WTC11 (cell line): ENCODE data around the gene ATP6V1G2. TPM values are rescaled to one million over a fixed set of nuclear protein-coding genes. Genes with fewer than 3 reads are reported as not detected.

ENCODE experiments used
- AR ChIP-seq: fragments of 250-450 bp; sonication (Bioruptor Pico); IDR thresholded peaks from 2 replicates; pipeline ENCODE4 v1.9.0; 2021; ENCODE audit warnings: mild to moderate bottlenecking
- ARID4B ChIP-seq: sonication (generic); formaldehyde crosslinking; IDR thresholded peaks from 2 replicates; pipeline ENCODE4 v1.8.0; 2023; ENCODE audit warnings: missing genetic modification reagents, mild to moderate bottlenecking, borderline replicate concordance
- ESRRA ChIP-seq: sonication (generic); formaldehyde crosslinking; IDR thresholded peaks from 2 replicates; pipeline ENCODE4 v1.8.1; 2022; ENCODE audit warnings: mild to moderate bottlenecking, missing genetic modification reagents, borderline replicate concordance
- KAT7 ChIP-seq: sonication (generic); formaldehyde crosslinking; IDR thresholded peaks from 2 replicates; pipeline ENCODE4 v1.8.1; 2023; ENCODE audit warnings: missing genetic modification reagents, mild to moderate bottlenecking, borderline replicate concordance
- MXD4 ChIP-seq: fragments of 250-450 bp; sonication (Bioruptor Pico); IDR thresholded peaks from 2 replicates; pipeline ENCODE4 v1.8.0; 2021; ENCODE audit warnings: mild to moderate bottlenecking, moderate library complexity, borderline replicate concordance
- SMAD3 ChIP-seq: sonication (generic); formaldehyde crosslinking; IDR thresholded peaks from 2 replicates; pipeline ENCODE4 v1.8.0; 2022; ENCODE audit warnings: missing genetic modification reagents, mild to moderate bottlenecking, borderline replicate concordance
- SMAD4 ChIP-seq: sonication (generic); formaldehyde crosslinking; IDR thresholded peaks from 2 replicates; pipeline ENCODE4 v1.8.0; 2022; ENCODE audit warnings: mild to moderate bottlenecking, missing genetic modification reagents
- STAT6 ChIP-seq: sonication (generic); formaldehyde crosslinking; conservative IDR thresholded peaks from 2 replicates; pipeline ENCODE4 v1.8.1; 2023; ENCODE audit warnings: mild to moderate bottlenecking, low read depth, missing genetic modification reagents, moderate library complexity
- TEAD1 ChIP-seq: sonication (generic); formaldehyde crosslinking; IDR thresholded peaks from 2 replicates; pipeline ENCODE4 v1.8.0; 2022; ENCODE audit warnings: mild to moderate bottlenecking, missing genetic modification reagents
- USF2 ChIP-seq: sonication (generic); formaldehyde crosslinking; IDR thresholded peaks from 2 replicates; pipeline ENCODE4 v1.8.1; 2023; ENCODE audit warnings: mild to moderate bottlenecking, missing genetic modification reagents, moderate library complexity
- ZNF219 ChIP-seq: sonication (generic); formaldehyde crosslinking; IDR thresholded peaks from 2 replicates; pipeline ENCODE4 v1.8.0; 2023; ENCODE audit warnings: missing genetic modification reagents, mild to moderate bottlenecking, borderline replicate concordance
- total RNA-seq: library from RNA; stranded (reverse); gene quantifications from 3 replicates; pipeline ENCODE4 v1.2.3, GENCODE V29; 2021
- TF ChIP-seq, protein P1 (sequence below): sonication (generic); formaldehyde crosslinking; IDR thresholded peaks from 2 replicates; pipeline ENCODE4 v1.8.0; 2022; ENCODE audit warnings: mild to moderate bottlenecking, missing genetic modification reagents
- TF ChIP-seq, protein P2 (sequence below): sonication (generic); formaldehyde crosslinking; IDR thresholded peaks from 2 replicates; pipeline ENCODE4 v1.8.0; 2023; ENCODE audit warnings: mild to moderate bottlenecking, missing genetic modification reagents
- TF ChIP-seq, protein P3 (sequence below): sonication (generic); formaldehyde crosslinking; IDR thresholded peaks from 2 replicates; pipeline ENCODE4 v1.8.0; 2022; ENCODE audit warnings: mild to moderate bottlenecking, missing genetic modification reagents

ATP6V1G2 gene
- total RNA-seq, 1 experiment from 2014 or later, result 4.0 TPM

- TF ChIP-seq KAT7 (0 out of 2 replicates have a peak, but pooled peaks have one; percentile 46), AR (CRISPR knock-in tag) (peak; percentile 51; the same call in 1 of the 2 replicates), SMAD3 (CRISPR knock-in tag) (0 out of 2 replicates have a peak, but pooled peaks have one; percentile 84), ZNF219 (CRISPR knock-in tag) (no peak), TEAD1 (CRISPR knock-in tag) (0 out of 2 replicates have a peak, but pooled peaks have one; percentile 46), MXD4 (CRISPR knock-in tag) (no peak), ESRRA (peak; percentile 96; the same call in 1 of the 2 replicates), STAT6 (CRISPR knock-in tag) (no peak), SMAD4 (CRISPR knock-in tag) (no peak), ARID4B (peak; percentile 50; the same call in 1 of the 2 replicates), USF2 (CRISPR knock-in tag) (no peak)
- TF ChIP-seq, protein P1, sequence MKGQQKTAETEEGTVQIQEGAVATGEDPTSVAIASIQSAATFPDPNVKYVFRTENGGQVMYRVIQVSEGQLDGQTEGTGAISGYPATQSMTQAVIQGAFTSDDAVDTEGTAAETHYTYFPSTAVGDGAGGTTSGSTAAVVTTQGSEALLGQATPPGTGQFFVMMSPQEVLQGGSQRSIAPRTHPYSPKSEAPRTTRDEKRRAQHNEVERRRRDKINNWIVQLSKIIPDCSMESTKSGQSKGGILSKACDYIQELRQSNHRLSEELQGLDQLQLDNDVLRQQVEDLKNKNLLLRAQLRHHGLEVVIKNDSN, result peak; percentile 37; the same call in 1 of the 2 replicates
- TF ChIP-seq, protein P2, sequence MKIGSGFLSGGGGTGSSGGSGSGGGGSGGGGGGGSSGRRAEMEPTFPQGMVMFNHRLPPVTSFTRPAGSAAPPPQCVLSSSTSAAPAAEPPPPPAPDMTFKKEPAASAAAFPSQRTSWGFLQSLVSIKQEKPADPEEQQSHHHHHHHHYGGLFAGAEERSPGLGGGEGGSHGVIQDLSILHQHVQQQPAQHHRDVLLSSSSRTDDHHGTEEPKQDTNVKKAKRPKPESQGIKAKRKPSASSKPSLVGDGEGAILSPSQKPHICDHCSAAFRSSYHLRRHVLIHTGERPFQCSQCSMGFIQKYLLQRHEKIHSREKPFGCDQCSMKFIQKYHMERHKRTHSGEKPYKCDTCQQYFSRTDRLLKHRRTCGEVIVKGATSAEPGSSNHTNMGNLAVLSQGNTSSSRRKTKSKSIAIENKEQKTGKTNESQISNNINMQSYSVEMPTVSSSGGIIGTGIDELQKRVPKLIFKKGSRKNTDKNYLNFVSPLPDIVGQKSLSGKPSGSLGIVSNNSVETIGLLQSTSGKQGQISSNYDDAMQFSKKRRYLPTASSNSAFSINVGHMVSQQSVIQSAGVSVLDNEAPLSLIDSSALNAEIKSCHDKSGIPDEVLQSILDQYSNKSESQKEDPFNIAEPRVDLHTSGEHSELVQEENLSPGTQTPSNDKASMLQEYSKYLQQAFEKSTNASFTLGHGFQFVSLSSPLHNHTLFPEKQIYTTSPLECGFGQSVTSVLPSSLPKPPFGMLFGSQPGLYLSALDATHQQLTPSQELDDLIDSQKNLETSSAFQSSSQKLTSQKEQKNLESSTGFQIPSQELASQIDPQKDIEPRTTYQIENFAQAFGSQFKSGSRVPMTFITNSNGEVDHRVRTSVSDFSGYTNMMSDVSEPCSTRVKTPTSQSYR, result 0 out of 2 replicates have a peak, but pooled peaks have one; percentile 21
- TF ChIP-seq, protein P3, sequence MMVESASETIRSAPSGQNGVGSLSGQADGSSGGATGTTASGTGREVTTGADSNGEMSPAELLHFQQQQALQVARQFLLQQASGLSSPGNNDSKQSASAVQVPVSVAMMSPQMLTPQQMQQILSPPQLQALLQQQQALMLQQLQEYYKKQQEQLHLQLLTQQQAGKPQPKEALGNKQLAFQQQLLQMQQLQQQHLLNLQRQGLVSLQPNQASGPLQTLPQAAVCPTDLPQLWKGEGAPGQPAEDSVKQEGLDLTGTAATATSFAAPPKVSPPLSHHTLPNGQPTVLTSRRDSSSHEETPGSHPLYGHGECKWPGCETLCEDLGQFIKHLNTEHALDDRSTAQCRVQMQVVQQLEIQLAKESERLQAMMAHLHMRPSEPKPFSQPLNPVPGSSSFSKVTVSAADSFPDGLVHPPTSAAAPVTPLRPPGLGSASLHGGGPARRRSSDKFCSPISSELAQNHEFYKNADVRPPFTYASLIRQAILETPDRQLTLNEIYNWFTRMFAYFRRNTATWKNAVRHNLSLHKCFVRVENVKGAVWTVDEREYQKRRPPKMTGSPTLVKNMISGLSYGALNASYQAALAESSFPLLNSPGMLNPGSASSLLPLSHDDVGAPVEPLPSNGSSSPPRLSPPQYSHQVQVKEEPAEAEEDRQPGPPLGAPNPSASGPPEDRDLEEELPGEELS (CRISPR knock-in tag), result peak; percentile 55; the same call in 1 of the 2 replicates
These were observed 4.5 kb downstream of the ATP6V1G2 start, which contains the start of gene DDX39B (continued) for GRCh38 chr6:31541658-31542521.
